ENCODE measurements around the gene PERP. TPM values are rescaled to one million over a fixed set of nuclear protein-coding genes. Genes with fewer than 3 reads are reported as not detected.
"Not testable (repeated sequence)": the region's sequence is repeated elsewhere in the genome, so short reads cannot be mapped to it uniquely, and the experiment has no call there.

PERP gene
- total and polyA plus RNA-seq, 5 donors: 34.6 to 44.6 (median 37.0) TPM

DNA sequence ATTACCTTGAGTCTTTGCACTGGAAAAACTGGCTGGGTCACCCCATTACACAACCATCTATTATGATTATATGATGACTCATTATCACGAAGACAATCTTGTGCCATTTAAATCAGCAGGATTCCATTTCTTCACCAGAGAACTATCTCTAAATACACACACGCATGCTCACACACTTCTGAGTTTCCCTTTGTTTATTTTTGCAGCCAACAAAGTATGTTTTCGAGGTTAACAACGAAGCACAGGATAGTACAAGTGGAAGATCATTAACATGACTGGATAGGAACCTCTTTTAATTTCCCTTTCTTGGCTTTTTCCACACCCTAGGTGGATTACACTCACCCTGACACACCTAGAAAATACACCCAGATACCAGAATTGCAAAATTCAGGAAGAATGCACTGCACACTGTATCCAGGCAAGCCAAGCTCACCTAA, 18.9 kb downstream of the PERP start:
- Histone ChIP-seq H3K4me1 (ENCODE audit: control insufficient read depth, insufficient read depth, low read length) (no peaks in the 10 kb centered on the region), H3K27me3 (ENCODE audit: control insufficient read depth, insufficient read depth) (no peaks in the 10 kb centered on the region), H3K4me3 (ENCODE audit: low read length) (no peak overlapping the region), H3K27ac (ENCODE audit: low read length) (no peak overlapping the region), H3K9me3 (ENCODE audit: control insufficient read depth, low read length) (no peaks in the 10 kb centered on the region)
- intact Hi-C loops (cut with DNase I): no loop called here
- no peak for DNase-seq
- no peak for ATAC-seq
- 57% methylated on average over 4 of the region's 4 CpGs for WGBS

DNA sequence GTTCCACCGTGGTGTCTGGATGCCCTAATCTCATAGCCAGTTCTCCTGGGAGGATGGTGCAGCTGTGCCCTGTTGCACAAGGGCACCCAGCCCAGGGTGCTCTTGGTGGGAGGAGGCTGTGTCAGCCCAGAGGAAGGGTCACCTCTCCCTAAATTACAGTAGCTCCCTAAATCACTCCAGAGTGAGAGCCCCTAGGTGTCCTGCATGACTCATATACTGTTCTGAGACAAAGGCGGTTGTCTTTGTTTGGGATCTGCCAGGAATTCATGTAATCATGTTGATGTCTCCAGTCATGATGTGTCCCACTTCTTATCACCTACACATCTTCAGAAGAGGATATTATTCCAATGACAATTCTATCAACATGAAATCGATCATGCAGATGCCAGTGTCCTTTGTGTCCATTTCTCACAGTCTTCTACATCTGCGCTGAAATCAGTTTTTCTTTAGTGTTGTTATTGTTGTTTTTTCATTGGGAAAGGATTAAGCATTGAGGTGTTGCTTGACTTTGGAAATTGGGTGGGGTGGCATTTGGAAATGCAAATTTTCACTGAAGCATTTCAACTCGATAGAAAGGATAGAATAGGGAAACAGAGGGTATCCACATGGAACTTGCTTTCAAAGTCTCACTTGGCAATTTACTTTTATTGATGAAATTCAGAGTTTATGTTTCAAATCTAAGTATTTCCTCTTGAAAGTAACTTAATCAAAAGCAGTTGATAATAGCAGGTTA, 19.5 kb downstream of the PERP start:
- WGBS: 75% methylated on average over 5 of the region's 5 CpGs
- Histone ChIP-seq H3K27me3 (ENCODE audit: control insufficient read depth, insufficient read depth) (no peaks in the 10 kb centered on the region), H3K4me3 (ENCODE audit: low read length) (no peak overlapping the region), H3K4me1 (ENCODE audit: control insufficient read depth, insufficient read depth, low read length) (no peaks in the 10 kb centered on the region), H3K9me3 (ENCODE audit: control insufficient read depth, low read length) (no peaks in the 10 kb centered on the region), H3K27ac (ENCODE audit: low read length) (no peak overlapping the region)
- ATAC-seq (no peak), DNase-seq (no peak)
- intact Hi-C loops (cut with DNase I): no loop called here

DNA sequence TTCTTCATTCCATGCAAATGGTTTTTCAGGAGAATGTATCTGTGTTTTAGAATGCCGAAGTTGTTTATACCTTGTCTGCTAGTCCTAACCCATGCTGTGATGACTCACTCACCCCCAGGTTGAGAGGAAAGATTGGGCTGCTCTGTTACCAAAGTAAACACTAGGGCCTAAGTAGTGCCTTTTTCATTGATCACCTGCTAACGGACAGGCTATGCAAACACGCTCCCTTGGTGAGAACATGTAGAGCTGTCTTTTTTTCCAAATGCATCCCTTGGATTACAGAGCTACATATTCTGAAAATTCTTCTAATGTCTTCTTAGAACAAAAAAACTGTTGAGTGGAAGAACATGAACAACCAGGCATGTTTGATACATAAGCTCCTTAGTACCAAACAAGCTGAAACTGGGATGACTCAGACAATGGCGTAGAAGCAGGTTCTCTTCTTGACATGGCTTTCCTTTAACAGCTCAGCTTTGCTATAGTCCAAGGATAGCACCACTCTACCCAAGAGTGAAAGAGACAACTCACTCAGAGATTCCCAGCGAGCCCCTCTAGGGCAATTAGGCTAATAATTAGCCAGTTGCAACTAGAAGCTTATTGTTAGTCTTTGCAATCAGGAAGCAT, 20.5 kb downstream of the PERP start:
- H3K27ac ChIP-seq (ENCODE audit: low read length): no peak overlapping the region
- H3K9me3 ChIP-seq (ENCODE audit: control insufficient read depth, low read length): no peaks in the 10 kb centered on the region
- DNase-seq (no peak), ATAC-seq (no peak)
- H3K27me3 ChIP-seq (ENCODE audit: control insufficient read depth, insufficient read depth): no peaks in the 10 kb centered on the region
- H3K4me1 ChIP-seq (ENCODE audit: control insufficient read depth, insufficient read depth, low read length): no peaks in the 10 kb centered on the region
- intact Hi-C loops (cut with DNase I): no loop called here
- 70% methylated on average over 5 of the region's 5 CpGs for WGBS
- H3K4me3 ChIP-seq (ENCODE audit: low read length): no peak overlapping the region

DNA sequence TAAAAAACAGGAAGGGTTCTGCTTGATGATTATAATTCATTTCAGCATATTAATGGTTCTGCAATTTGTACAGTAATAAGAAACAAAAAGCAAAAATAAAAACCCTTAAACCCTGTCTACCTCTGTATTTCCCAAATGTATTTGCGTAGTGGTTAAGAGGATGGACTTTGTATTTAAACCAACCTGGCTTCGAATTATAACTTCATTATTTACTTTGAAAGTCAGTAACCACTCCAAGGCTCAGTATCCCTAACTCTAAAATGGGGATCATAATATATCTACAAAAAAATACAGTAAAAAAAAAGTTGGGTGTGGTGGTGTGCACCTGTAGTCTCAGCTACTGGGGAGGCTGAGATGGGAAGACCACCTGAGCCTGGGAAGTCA, 21.4 kb downstream of the PERP start:
- no peak overlapping the region for H3K27ac ChIP-seq (ENCODE audit: low read length)
- H3K4me3 ChIP-seq (ENCODE audit: low read length): no peak overlapping the region
- no peak for DNase-seq
- H3K9me3 ChIP-seq (ENCODE audit: control insufficient read depth, low read length): no peaks in the 10 kb centered on the region
- intact Hi-C loops (cut with DNase I): no loop called here
- no peaks in the 10 kb centered on the region for H3K27me3 ChIP-seq (ENCODE audit: control insufficient read depth, insufficient read depth)
- WGBS: 89% methylated on average over 2 of the region's 2 CpGs
- no peak for ATAC-seq
- H3K4me1 ChIP-seq (ENCODE audit: control insufficient read depth, insufficient read depth, low read length): no peaks in the 10 kb centered on the region

DNA sequence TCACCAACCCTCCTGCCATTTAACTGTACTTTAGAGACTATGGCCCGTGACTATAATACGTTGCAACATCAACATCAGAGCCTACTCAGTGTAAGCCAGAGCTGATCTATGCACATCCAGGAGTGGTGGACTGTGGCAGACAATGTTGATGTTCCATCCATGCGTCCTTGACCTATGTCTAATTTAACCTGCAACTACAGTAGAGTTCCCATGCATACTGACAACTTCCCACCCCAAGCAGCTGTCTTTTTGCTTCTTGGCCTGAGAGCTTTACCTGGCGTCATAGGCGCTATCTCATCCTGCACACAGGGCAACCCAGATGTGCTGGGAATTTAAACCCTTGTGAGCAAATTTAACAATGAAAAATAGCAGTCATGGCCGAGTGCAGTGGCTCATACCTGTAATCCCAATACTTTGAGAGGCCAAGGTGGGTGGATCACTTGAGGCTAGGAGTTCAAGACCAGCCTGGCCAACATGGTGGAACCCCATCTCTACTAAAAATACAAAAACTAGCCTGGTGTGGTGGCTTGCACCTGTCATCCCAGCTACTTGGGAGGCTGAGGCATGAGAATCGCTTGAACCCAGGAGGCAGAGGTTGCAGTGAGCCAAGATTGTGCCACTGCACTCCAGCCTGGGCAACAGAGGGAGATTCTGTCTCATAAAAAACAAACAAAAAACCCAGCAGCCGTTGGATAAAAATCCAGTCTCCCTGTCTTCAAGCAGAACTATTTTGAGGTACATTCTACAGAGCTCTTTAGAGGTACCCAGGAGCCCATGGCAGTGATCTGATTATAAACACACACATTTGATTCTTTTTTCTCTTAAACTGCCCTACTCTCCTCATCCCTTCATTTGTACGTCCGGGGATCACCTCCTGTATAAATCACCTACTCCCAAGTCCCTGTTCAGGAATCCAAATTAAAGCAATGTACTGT, 22.0 kb downstream of the PERP start:
- no peak for DNase-seq
- Histone ChIP-seq H3K4me1 (ENCODE audit: control insufficient read depth, insufficient read depth, low read length) (no peaks in the 10 kb centered on the region), H3K4me3 (ENCODE audit: low read length) (no peak overlapping the region), H3K9me3 (ENCODE audit: control insufficient read depth, low read length) (no peaks in the 10 kb centered on the region), H3K27me3 (ENCODE audit: control insufficient read depth, insufficient read depth) (no peaks in the 10 kb centered on the region), H3K27ac (ENCODE audit: low read length) (no peak overlapping the region)
- 77% methylated on average over 10 of the region's 10 CpGs for WGBS
- ATAC-seq: no peak
- intact Hi-C loops (cut with DNase I): no loop called here

DNA sequence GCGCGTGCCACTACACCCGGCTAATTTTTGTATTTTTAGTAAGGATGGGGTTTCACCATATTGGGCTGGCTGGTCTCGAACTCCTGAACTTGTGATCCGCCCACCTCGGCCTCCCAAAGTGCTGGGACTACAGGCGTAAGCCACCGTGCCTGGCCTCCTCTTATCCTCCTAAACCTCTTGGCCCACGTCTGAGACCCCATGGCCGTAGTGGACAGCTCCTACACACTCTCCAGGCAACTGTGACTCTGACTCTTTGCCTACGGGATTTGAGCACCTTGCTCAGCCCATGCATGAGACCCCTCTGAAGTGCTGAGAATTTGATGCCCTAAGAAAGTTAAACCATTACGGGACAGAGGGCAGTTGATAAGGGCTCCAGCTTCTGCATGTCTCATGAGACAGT, 25.0 kb downstream of the PERP start:
- intact Hi-C loops (cut with DNase I): no loop called here
- H3K9me3 ChIP-seq (ENCODE audit: control insufficient read depth, low read length): no peaks in the 10 kb centered on the region
- no peaks in the 10 kb centered on the region for H3K27me3 ChIP-seq (ENCODE audit: control insufficient read depth, insufficient read depth)
- ATAC-seq (no peak), DNase-seq (no peak)
- WGBS: 89% methylated on average over 12 of the region's 12 CpGs
- H3K27ac ChIP-seq (ENCODE audit: low read length): no peak overlapping the region
- no peak overlapping the region for H3K4me3 ChIP-seq (ENCODE audit: low read length)
- no peaks in the 10 kb centered on the region for H3K4me1 ChIP-seq (ENCODE audit: control insufficient read depth, insufficient read depth, low read length)

DNA sequence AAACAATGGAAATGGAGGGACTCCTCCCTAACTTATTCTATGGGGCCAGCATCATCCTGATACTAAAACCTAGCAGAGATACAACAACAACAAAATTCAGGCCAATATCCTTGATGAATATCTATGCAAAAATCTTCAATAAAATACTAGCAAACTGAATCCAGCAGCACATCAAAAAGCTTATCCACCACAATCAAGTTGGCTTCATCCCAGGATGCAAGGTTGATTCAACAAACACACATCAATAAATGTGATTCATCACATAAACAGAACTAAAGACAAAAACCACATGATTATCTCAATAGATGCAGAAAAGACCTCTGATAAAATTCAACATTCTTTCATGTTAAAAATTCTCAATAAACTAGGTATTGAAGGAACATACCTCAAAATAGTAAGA, 27.7 kb downstream of the PERP start:
- H3K27ac ChIP-seq (ENCODE audit: low read length); DNase-seq; H3K4me3 ChIP-seq (ENCODE audit: low read length); H3K9me3 ChIP-seq (ENCODE audit: control insufficient read depth, low read length); H3K27me3 ChIP-seq (ENCODE audit: control insufficient read depth, insufficient read depth); intact Hi-C loops (cut with DNase I); ATAC-seq; H3K4me1 ChIP-seq (ENCODE audit: control insufficient read depth, insufficient read depth, low read length): not testable (repeated sequence)

DNA sequence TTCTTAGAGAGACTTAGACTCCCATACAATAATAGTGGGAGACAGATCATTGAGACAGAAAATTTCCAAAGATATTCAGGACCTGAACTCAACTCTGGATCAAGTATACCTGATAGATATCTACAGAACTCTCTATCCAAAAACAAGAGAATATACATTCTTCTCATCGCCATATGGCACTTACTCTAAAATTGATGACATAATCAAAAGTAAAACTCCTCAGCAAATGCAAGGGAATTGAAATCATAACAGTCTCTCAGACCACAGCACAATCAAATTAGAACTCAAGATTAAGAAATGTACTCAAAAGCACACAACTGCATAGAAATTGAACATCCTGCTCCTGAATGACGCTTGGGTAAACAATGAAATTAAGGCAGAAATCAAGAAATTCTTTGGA, 28.7 kb downstream of the PERP start:
- WGBS: 86% methylated on average over 2 of the region's 2 CpGs
- Histone ChIP-seq H3K9me3 (ENCODE audit: control insufficient read depth, low read length) (no peaks in the 10 kb centered on the region), H3K4me1 (ENCODE audit: control insufficient read depth, insufficient read depth, low read length) (no peaks in the 10 kb centered on the region), H3K4me3 (ENCODE audit: low read length) (no peak overlapping the region), H3K27ac (ENCODE audit: low read length) (no peak overlapping the region), H3K27me3 (ENCODE audit: control insufficient read depth, insufficient read depth) (no peaks in the 10 kb centered on the region)
- DNase-seq (no peak), ATAC-seq (no peak)
- intact Hi-C loops (cut with DNase I): no loop called here

DNA sequence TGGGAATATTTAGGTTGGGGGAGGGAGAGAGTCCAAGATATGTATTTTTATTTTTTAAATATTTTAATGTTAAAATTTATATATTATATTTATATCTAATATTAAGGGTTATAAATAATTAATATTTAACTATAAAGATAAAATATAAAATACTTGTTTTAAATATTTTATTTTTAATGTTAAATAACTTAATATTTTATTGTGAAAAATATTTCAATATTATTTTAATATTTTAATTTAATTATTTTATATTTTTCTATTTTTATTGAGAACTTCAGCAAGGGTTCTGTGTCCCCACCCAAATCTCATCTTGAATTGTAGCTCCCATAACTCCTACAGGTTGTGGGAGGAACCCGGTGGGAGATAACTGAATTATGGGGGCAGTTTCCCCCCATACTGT, 34.0 kb downstream of the PERP start:
- 95% methylated on average over 1 of the region's 1 CpG for WGBS
- ATAC-seq (no peak), DNase-seq (no peak)
- Histone ChIP-seq H3K27me3 (ENCODE audit: control insufficient read depth, insufficient read depth) (no peaks in the 10 kb centered on the region), H3K9me3 (ENCODE audit: control insufficient read depth, low read length) (no peaks in the 10 kb centered on the region), H3K4me3 (ENCODE audit: low read length) (no peak overlapping the region), H3K4me1 (ENCODE audit: control insufficient read depth, insufficient read depth, low read length) (no peaks in the 10 kb centered on the region), H3K27ac (ENCODE audit: low read length) (no peak overlapping the region)
- intact Hi-C loops (cut with DNase I): no loop called here

DNA sequence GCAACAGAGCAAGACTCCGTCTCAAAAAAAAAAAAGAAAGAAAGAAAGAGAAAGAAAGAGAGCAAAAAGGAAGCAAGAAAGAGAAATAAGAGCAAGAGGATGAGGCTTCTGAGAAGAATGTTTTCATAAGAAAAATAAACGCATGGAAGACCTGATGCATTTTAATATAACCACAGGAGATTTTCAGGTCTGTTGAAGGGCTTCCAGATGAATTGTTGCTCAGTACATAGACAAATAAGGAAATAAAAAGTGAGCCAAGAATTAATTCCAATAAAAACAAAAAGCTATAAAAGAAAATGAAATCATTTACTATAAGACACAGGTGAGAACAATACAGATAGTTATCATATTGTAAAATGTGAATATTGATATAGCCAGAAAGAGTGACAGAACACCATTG, 43.5 kb downstream of the PERP start:
- no peaks in the 10 kb centered on the region for H3K4me1 ChIP-seq (ENCODE audit: control insufficient read depth, insufficient read depth, low read length)
- no peak overlapping the region for H3K27ac ChIP-seq (ENCODE audit: low read length)
- DNase-seq (no peak), ATAC-seq (no peak)
- no peaks in the 10 kb centered on the region for H3K9me3 ChIP-seq (ENCODE audit: control insufficient read depth, low read length)
- intact Hi-C loops (cut with DNase I): no loop called here
- no peak overlapping the region for H3K4me3 ChIP-seq (ENCODE audit: low read length)
- WGBS: 88% methylated on average over 2 of the region's 2 CpGs
- no peaks in the 10 kb centered on the region for H3K27me3 ChIP-seq (ENCODE audit: control insufficient read depth, insufficient read depth)

DNA sequence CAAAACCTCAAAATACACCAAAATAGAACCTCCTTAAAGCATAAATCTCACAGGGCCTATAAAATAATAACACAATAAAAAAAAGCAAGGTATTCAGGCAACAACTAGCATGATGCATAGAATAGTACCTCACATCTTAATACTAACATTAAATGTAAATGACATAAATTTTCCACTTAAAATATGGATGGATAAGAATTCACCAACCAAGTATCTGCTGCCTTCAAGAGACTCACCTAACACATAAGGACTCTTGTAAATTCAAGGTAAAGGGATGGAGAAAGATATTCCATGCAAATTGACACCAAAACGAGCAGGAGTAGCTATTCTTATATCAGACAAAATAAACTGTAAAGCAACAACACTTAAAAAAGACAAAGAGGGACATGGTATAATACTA, 52.2 kb downstream of the PERP start:
- H3K4me1 ChIP-seq (ENCODE audit: control insufficient read depth, insufficient read depth, low read length): no peaks in the 10 kb centered on the region
- H3K27ac ChIP-seq (ENCODE audit: low read length): no peak overlapping the region
- H3K9me3 ChIP-seq (ENCODE audit: control insufficient read depth, low read length): no peaks in the 10 kb centered on the region
- 52% methylated on average over 1 of the region's 1 CpG for whole genome bisulfite sequencing
- intact Hi-C loops (cut with DNase I): no loop called here
- no peak overlapping the region for H3K4me3 ChIP-seq (ENCODE audit: low read length)
- DNase-seq (no peak), ATAC-seq (no peak)
- no peaks in the 10 kb centered on the region for H3K27me3 ChIP-seq (ENCODE audit: control insufficient read depth, insufficient read depth)
